ENCODE results near the gene PGM2L1. TPM values are rescaled to one million over a fixed set of nuclear protein-coding genes. Genes with fewer than 3 reads are reported as not detected.

PGM2L1 gene
- total and polyA plus RNA-seq, 7 donors, result 1.2 to 13.4 (median 7.6) TPM

- Histone ChIP-seq H3K4me3 (no peak overlapping the region), H3K4me1 (peaks cover 0 to 39% (median 30%) of the 10 kb centered on the region in 4 donors), H3K36me3 (no peaks in the 10 kb centered on the region), H3K27me3 (no peaks in the 10 kb centered on the region), H3K9me3 (peaks cover 0 to 6% (median 0%) of the 10 kb centered on the region in 4 donors), H3K27ac (peak overlapping the region in 3 of 4 donors; percentile 35 to 72 (median 51))
- TF ChIP-seq CTCF (IDR thresholded peaks at IDR 0.05) (no peak), EP300 (IDR thresholded peaks at IDR 0.05) (no peak), POLR2A (IDR thresholded peaks at IDR 0.05) (no peak), POLR2AphosphoS5 (IDR thresholded peaks at IDR 0.05) (no peak)
- 89 to 97% methylated on average over 1 of the region's 1 CpG for WGBS, 2 donors
- intact Hi-C loops (cut with DNase I), result no loop called here
- no peak for DNase-seq
Measured at GRCh38 chr11:74318241-74318932, 79.8 kb downstream of the PGM2L1 start.

GRCh38 chr11:74316772-74317505 is 81.3 kb downstream of the PGM2L1 start:
- TF ChIP-seq POLR2A (IDR thresholded peaks at IDR 0.05) (no peak), EP300 (IDR thresholded peaks at IDR 0.05) (no peak), POLR2AphosphoS5 (IDR thresholded peaks at IDR 0.05) (no peak), CTCF (IDR thresholded peaks at IDR 0.05) (no peak)
- Histone ChIP-seq H3K9me3 (peaks cover 0 to 6% (median 0%) of the 10 kb centered on the region in 4 donors), H3K4me3 (no peak overlapping the region), H3K4me1 (peaks cover 0 to 31% (median 20%) of the 10 kb centered on the region in 4 donors), H3K36me3 (no peaks in the 10 kb centered on the region), H3K27me3 (peaks cover 0 to under 1% (median 0%) of the 10 kb centered on the region in 3 donors), H3K27ac (no peak overlapping the region)
- intact Hi-C loops (cut with DNase I), result no loop called here
- no peak for DNase-seq

- Histone ChIP-seq H3K4me3 (no peak overlapping the region), H3K4me1 (peaks cover 0 to 19% (median 12%) of the 10 kb centered on the region in 4 donors), H3K36me3 (no peaks in the 10 kb centered on the region), H3K27ac (no peak overlapping the region), H3K27me3 (peaks cover 0 to 4% (median 0%) of the 10 kb centered on the region in 3 donors), H3K9me3 (peaks cover 0 to 6% (median 0%) of the 10 kb centered on the region in 4 donors)
- TF ChIP-seq CTCF (IDR thresholded peaks at IDR 0.05), result no peak
- no peak for TF ChIP-seq POLR2A (IDR thresholded peaks at IDR 0.05)
- TF ChIP-seq POLR2AphosphoS5 (IDR thresholded peaks at IDR 0.05), result no peak
- no peak for TF ChIP-seq EP300 (IDR thresholded peaks at IDR 0.05)
- intact Hi-C loops (cut with DNase I), result no loop called here
- DNase-seq, result no peak
- WGBS, 2 donors, result 90 to 93% methylated on average over 1 of the region's 1 CpG
Measured at GRCh38 chr11:74312326-74312725, 85.9 kb downstream of the PGM2L1 start.

GRCh38 chr11:74311352-74311926 is 86.8 kb downstream of the PGM2L1 start, which contains the start of gene P4HA3:
Gene P4HA3, minus strand, starts transcription at chr11:74311640. Its CDS starts 29 bp downstream, at chr11:74311611.
- H3K4me1 ChIP-seq, result peaks cover 0 to 22% (median 15%) of the 10 kb centered on the region in 4 donors
- H3K27me3 ChIP-seq, result peaks cover 0 to 4% (median 0%) of the 10 kb centered on the region in 3 donors
- DNase-seq, result peak; percentile 81
- peaks cover 0 to 4% (median 0%) of the 10 kb centered on the region in 4 donors for H3K9me3 ChIP-seq
- TF ChIP-seq POLR2A (IDR thresholded peaks at IDR 0.05) (no peak), EP300 (IDR thresholded peaks at IDR 0.05) (no peak), POLR2AphosphoS5 (IDR thresholded peaks at IDR 0.05) (peak in 1 of 4 donors; percentile 7), CTCF (IDR thresholded peaks at IDR 0.05) (no peak)
- H3K4me3 ChIP-seq, result peak within 1 kb of the TSS; percentile 20 to 65 (median 52)
- H3K36me3 ChIP-seq, result no peaks in the 10 kb centered on the region
- 5 to 6% methylated on average over 62 of the region's 62 CpGs for WGBS, 2 donors
- intact Hi-C loops (cut with DNase I), result no loop called here
- peak within 1 kb of the TSS in 1 of 4 donors; percentile 67 for H3K27ac ChIP-seq
